ENCODE results near the gene PIAS2.

- no peak for TF ChIP-seq SUZ12 (IDR thresholded peaks at IDR 0.05)
- no peak for TF ChIP-seq NFRKB (IDR thresholded peaks at IDR 0.05)
- TF ChIP-seq L3MBTL2 (conservative IDR thresholded peaks at IDR 0.05): no peak
Measured at GRCh38 chr18:46833899-46834298, 83.4 kb downstream of the PIAS2 start.
